SU-DHL-6 (cell line): ENCODE measurements around the gene PEX7.

Source experiments
- CTCF ChIP-seq: fragments of 200-600 bp; sonication (generic); IDR thresholded peaks from one replicate; pipeline ENCODE4 v1.5.1; 2017; ENCODE audit warnings: antibody characterized with exemption, mild to moderate bottlenecking, low read length, moderate library complexity; ENCODE audit not compliant: insufficient read depth, poor library complexity, severe bottlenecking
- EZH2phosphoT487 ChIP-seq: fragments of 200-600 bp; sonication (generic), shearing (Covaris generic); conservative IDR thresholded peaks from 2 replicates; pipeline ENCODE4 v1.6.1; 2018; ENCODE audit warnings: mild to moderate bottlenecking, antibody characterized with exemption, low read length, moderate library complexity, mixed read lengths

- TF ChIP-seq CTCF (no peak), EZH2phosphoT487 (no peak)
These were observed 381 bp upstream of the PEX7 start for GRCh38 chr6:136822046-136822375.
